Cortex of kidney (tissue), 1 donor: Measurements from ENCODE around the gene AGAP1.

Experiments used
- DNase-seq: peaks from one replicate; lab custom pipeline; 2025; lab: John Stamatoyannopoulos, UW

Gene AGAP1

GRCh38 chr2:236172255-236173035 is 678.6 kb downstream of the AGAP1 start:
- DNase-seq: no peak

- DNase-seq: no peak
Observed at GRCh38 chr2:236173036-236173728, 679.3 kb downstream of the AGAP1 start.

GRCh38 chr2:236173729-236174607 is 680.1 kb downstream of the AGAP1 start:
- DNase-seq: no peak

- DNase-seq: no peak
Observed at GRCh38 chr2:236175548-236176150, 681.8 kb downstream of the AGAP1 start.

GRCh38 chr2:236176417-236176816 is 682.6 kb downstream of the AGAP1 start:
- no peak for DNase-seq

- DNase-seq: no peak
Observed at GRCh38 chr2:236176951-236177350, 683.1 kb downstream of the AGAP1 start.

- no peak for DNase-seq
Observed at GRCh38 chr2:236177604-236177966, 683.7 kb downstream of the AGAP1 start.

GRCh38 chr2:236177967-236178889 is 684.4 kb downstream of the AGAP1 start:
- DNase-seq: no peak

- DNase-seq: no peak
Observed at GRCh38 chr2:236178890-236179235, 685.0 kb downstream of the AGAP1 start.

- no peak for DNase-seq
Observed at GRCh38 chr2:236179236-236180075, 685.6 kb downstream of the AGAP1 start.

- DNase-seq: no peak
Observed at GRCh38 chr2:236180076-236180816, 686.4 kb downstream of the AGAP1 start.

- DNase-seq: no peak
Observed at GRCh38 chr2:236180831-236181453, 687.1 kb downstream of the AGAP1 start.
